Pancreas (tissue), 10 donors: ENCODE data around the gene CASP10. TPM values are rescaled to one million over a fixed set of nuclear protein-coding genes. Genes with fewer than 3 reads are reported as not detected.
A peak's percentile ranks its signal among the peaks of the same experiment; 100 is the strongest.
"Not testable (repeated sequence)": the region's sequence is repeated elsewhere in the genome, so short reads cannot be mapped to it uniquely, and the experiment has no call there.

Experiments used
- ATAC-seq, 4 donors: fragments of 200-7000 bp; cut with Tn5 transposase; one replicate each; pipeline versions ENCODE4 v1.8.0 to v1.9.1; 2020; ENCODE audit warnings: mild to moderate bottlenecking in 4 of 4, moderate library complexity in 4 of 4
- DNase-seq, 6 donors: peaks; one replicate each; pipeline ENCODE4 v3.0.0-alpha.2; 2020
- FAIRE-seq: peaks from 2 replicates; lab custom pipeline; 2012; peaks lifted over from hg19 to GRCh38; lab: Jason Lieb, UNC
- H3K27ac ChIP-seq, 4 donors: fragments of 200-600 bp; sonication (generic); 1 replicate in 3 of 4; 2 replicates in 1 of 4; pipeline versions ENCODE4 v1.5.0 to v1.8.0; 2020
- H3K27me3 ChIP-seq, 4 donors: fragments of 200-600 bp; one replicate each; pipeline ENCODE4 v1.8.0; 2021
- H3K36me3 ChIP-seq, 3 donors: fragments of 200-600 bp; sonication (generic) in 1 of 3; one replicate each; pipeline versions ENCODE4 v1.5.0 to v1.8.0; 2020 to 2021
- H3K4me1 ChIP-seq, 3 donors: fragments of 200-600 bp; one replicate each; pipeline ENCODE4 v1.8.0; 2021
- H3K4me3 ChIP-seq, 4 donors: fragments of 200-600 bp; sonication (generic) in 2 of 4; one replicate each; pipeline versions ENCODE4 v1.5.0 to v1.8.0; 2020 to 2021
- H3K9me3 ChIP-seq, 4 donors: fragments of 200-600 bp; one replicate each; pipeline ENCODE4 v1.8.0; 2021
- WGBS, 2 donors: extraction: QIAGEN DNeasy Blood & Tissue Kit; methylation state at CpG; one replicate each; pipeline ENCODE4 v1.1.7; 2013; 5-methylcytosine and 5-hydroxymethylcytosine counted together
- intact Hi-C, 3 donors: fragments of 100-400 bp; cut with DNase I; formaldehyde crosslinking; loops; one replicate each; pipeline versions ENCODE4 v1.11.1 to v1.14.2; 2022
- polyA plus RNA-seq, 2 donors: library from polyadenylated mRNA; stranded (reverse); fragments of 200-250 nt; gene quantifications; one replicate each; pipeline ENCODE4 v1.2.3, GENCODE V29; 2013
- total RNA-seq, 6 donors: library from RNA; stranded (reverse); fragmentation: NEBNext Ultra II Directional in 4 of 6; extraction: Animal tissue kit (Norgen Biotek cat#: 25700) in 4 of 6; gene quantifications; one replicate each; pipeline versions ENCODE4 v1.2.1 to v1.2.4, GENCODE V29; 2021 to 2023
- TF ChIP-seq, protein P1 (sequence below), 4 donors: fragments of 200-600 bp; sonication (generic) in 3 of 4; IDR thresholded peaks; one replicate each; pipeline versions ENCODE4 v1.5.0 to v1.8.0; 2021; ENCODE audit warnings: antibody characterized with exemption in 4 of 4
- donor health status: healthy with polysubstance abuse.
- donor health status: DM: no; HTN: no; CAD: no; lungs with moderate emphysema.
- donor health status: DM: no; HTN: no; CAD: no.
- donor health status: control.
- donor health status: control.
- donor health status: Bipolar disorder and iron deficiency.
- donor health status: DM: yes; HTN: yes; CAD: no.
- donor health status: DM: no; HTN: no; CAD: no.
- donor health status: DM: no; HTN: no; CAD: no.
- donor health status: DM: yes; HTN: yes; CAD: no.

Gene CASP10
- total and polyA plus RNA-seq, 8 donors, result 3.0 to 11.7 (median 5.1) TPM

DNA sequence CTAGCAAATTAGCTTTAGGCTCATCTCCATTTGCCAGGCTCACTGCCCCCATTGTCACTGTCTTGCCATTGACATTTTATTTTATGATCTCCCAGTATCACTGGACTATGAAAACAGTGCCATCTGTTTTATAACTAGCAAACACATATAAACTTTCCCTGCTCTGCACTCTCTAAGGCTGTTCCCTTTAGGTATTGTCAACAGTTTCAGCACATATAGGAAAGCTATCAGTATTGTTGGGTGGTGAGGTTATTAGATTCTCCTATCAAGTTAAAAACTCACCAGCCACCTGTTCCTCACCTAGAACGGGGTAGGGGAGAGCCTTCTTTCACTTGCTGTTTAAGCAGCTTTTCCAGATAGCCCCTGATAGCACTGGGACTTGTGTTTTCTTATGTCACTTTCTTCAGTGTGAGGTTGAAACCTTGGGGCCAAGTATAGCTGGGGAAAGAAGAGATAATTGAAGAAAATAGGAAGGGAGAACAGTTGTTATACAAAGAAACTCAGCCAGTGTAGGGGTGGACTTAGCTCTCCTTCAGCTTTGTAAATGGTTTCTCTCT is 34.4 kb upstream of the CASP10 start:
- FAIRE-seq, result no peak
- peaks cover 13 to 40% (median 15%) of the 10 kb centered on the region in 3 donors for H3K4me1 ChIP-seq
- no peak for DNase-seq

DNA sequence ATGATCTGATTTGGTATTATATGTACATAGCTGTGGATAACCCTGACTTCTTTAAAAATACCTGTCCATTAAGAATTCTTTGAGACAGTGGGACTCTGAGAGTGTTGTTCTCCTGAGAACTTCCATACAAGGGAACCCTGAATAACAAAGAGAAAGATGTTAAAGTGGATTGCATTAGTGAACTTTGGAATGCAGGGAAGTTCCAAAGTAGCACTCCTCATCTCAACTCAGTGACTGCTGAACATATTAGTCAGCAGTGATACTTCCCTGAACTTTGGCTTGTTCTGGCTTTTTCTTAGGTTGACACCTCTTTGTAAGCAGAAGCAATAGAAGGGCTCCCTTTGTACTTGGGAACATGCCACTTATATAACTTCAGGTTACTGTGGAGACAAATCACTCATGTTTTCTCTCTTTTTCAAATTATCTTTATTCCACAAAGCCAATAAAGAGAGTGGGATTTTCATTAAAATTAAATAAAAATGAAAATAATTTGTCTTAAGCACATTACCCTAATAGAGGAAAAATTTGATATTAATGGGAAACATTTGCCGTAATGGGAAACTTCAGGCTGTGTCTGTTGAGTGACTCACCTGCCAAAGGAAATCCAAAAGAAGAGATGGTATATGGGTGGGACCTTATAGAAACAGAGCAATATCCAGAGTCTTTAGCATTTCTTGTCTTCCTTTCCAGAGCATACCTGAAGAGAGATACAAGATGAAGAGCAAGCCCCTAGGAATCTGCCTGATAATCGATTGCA is 33.7 kb upstream of the CASP10 start:
- DNase-seq (no peak), ATAC-seq (peak in 3 of 4 donors; percentile 59 to 75 (median 73)), FAIRE-seq (peak; percentile 60)
- no peaks in the 10 kb centered on the region for H3K27me3 ChIP-seq
- intact Hi-C loops, result no loop called here
- WGBS, 2 donors, result 93 to 97% methylated on average over 2 of the region's 2 CpGs
- H3K27ac ChIP-seq, result peak overlapping the region in 2 of 4 donors; percentile 67 to 71
- H3K36me3 ChIP-seq, result peaks cover 0 to 33% (median 17%) of the 10 kb centered on the region in 3 donors
- TF ChIP-seq, protein P1, sequence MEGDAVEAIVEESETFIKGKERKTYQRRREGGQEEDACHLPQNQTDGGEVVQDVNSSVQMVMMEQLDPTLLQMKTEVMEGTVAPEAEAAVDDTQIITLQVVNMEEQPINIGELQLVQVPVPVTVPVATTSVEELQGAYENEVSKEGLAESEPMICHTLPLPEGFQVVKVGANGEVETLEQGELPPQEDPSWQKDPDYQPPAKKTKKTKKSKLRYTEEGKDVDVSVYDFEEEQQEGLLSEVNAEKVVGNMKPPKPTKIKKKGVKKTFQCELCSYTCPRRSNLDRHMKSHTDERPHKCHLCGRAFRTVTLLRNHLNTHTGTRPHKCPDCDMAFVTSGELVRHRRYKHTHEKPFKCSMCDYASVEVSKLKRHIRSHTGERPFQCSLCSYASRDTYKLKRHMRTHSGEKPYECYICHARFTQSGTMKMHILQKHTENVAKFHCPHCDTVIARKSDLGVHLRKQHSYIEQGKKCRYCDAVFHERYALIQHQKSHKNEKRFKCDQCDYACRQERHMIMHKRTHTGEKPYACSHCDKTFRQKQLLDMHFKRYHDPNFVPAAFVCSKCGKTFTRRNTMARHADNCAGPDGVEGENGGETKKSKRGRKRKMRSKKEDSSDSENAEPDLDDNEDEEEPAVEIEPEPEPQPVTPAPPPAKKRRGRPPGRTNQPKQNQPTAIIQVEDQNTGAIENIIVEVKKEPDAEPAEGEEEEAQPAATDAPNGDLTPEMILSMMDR (IDR thresholded peaks at IDR 0.05), result no peak
- no peak overlapping the region for H3K4me3 ChIP-seq
- peaks cover 9 to 35% (median 13%) of the 10 kb centered on the region in 3 donors for H3K4me1 ChIP-seq
- H3K9me3 ChIP-seq, result no peaks in the 10 kb centered on the region

More for the DNA sequence above, 34.4 kb upstream of the CASP10 start:
- Histone ChIP-seq H3K9me3 (no peaks in the 10 kb centered on the region), H3K27ac (peak overlapping the region in 2 of 4 donors; percentile 59 to 71), H3K36me3 (peaks cover 0 to 28% (median 12%) of the 10 kb centered on the region in 3 donors), H3K4me3 (no peak overlapping the region), H3K27me3 (no peaks in the 10 kb centered on the region)
- intact Hi-C loops, result no loop called here
- 53 to 61% methylated on average over 1 of the region's 1 CpG for WGBS, 2 donors
- ATAC-seq, result no peak
- TF ChIP-seq, protein P1 (IDR thresholded peaks at IDR 0.05), result no peak

DNA sequence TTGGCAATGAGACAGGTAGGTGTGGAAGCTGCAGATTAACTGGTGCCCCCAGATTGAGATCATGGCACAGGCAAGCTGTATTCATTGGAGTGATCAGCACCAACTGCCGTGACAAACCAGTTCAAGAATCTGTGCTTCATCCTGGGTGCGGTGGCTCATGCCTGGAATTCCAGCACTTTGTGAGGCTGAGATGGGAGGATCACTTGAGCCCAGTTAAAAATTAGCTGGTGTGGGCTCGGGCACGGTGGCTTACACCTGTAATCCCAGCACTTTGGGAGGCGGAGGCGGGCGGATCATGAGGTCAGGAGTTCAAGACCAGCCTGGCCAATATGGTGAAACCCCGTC is 33.1 kb upstream of the CASP10 start:
- H3K27me3 ChIP-seq, DNase-seq, FAIRE-seq, intact Hi-C loops, ATAC-seq, H3K9me3 ChIP-seq, H3K4me3 ChIP-seq: not testable (repeated sequence)
- peak overlapping the region in 2 of 4 donors; percentile 67 to 71 for H3K27ac ChIP-seq
- peaks cover 0 to 38% (median 23%) of the 10 kb centered on the region in 3 donors for H3K36me3 ChIP-seq
- H3K4me1 ChIP-seq, result peaks cover 4 to 29% (median 11%) of the 10 kb centered on the region in 3 donors
- WGBS, 2 donors, result 86 to 89% methylated on average over 8 of the region's 8 CpGs

DNA sequence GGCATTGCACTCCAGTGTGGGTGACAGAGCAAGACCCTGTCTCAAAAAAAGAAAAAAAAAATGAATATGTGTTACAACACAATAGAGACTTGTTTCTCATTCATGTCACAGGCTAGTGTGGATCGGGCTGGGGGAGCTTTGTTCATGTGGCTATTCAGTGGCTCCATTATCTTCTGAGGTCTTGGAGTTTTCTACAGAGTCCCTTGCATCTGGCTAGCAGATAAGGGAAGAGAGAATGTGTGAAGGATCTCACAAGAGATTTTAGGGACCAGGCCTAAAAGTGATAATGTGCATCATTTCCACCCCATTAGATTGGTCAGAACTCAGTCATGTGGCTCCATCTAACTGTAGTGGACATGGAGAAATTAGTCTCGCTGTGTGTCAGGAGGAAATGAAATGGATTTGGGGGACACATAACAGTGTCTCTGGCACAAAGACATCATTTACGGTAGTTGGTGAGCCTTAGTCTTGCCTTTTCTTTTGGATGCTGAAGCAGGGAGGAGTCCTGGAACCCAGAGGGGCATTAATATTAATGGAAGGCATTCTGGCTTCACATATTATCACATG is 32.4 kb upstream of the CASP10 start:
- Histone ChIP-seq H3K9me3 (no peaks in the 10 kb centered on the region), H3K27ac (peak overlapping the region in 2 of 4 donors; percentile 67 to 71), H3K36me3 (peaks cover 0 to 38% (median 23%) of the 10 kb centered on the region in 3 donors), H3K27me3 (no peaks in the 10 kb centered on the region), H3K4me1 (peaks cover 0 to 25% (median 4%) of the 10 kb centered on the region in 3 donors), H3K4me3 (no peak overlapping the region)
- FAIRE-seq (no peak), ATAC-seq (no peak), DNase-seq (no peak)
- intact Hi-C loops, result no loop called here
- TF ChIP-seq, protein P1 (IDR thresholded peaks at IDR 0.05), result no peak
- WGBS, 2 donors, result 94 to 96% methylated on average over 3 of the region's 3 CpGs

GRCh38 chr2:201151127-201151981 is 31.6 kb upstream of the CASP10 start:
- H3K27ac ChIP-seq, result peak overlapping the region in 3 of 4 donors; percentile 27 to 71 (median 67)
- ATAC-seq, result peak in 3 of 4 donors; percentile 48 to 70 (median 63)
- no peak for FAIRE-seq

More at GRCh38 chr2:201151127-201151981, 31.6 kb upstream of the CASP10 start:
- TF ChIP-seq, protein P1 (IDR thresholded peaks at IDR 0.05), result no peak
- no peaks in the 10 kb centered on the region for H3K9me3 ChIP-seq
- DNase-seq, result no peak
- H3K4me3 ChIP-seq, result no peak overlapping the region
- WGBS, 2 donors, result 76% methylated on average over 8 of the region's 8 CpGs
- intact Hi-C loops, result no loop called here
- H3K27me3 ChIP-seq, result no peaks in the 10 kb centered on the region
- peaks cover 0 to 25% (median 4%) of the 10 kb centered on the region in 3 donors for H3K4me1 ChIP-seq
- peaks cover 0 to 32% (median 23%) of the 10 kb centered on the region in 3 donors for H3K36me3 ChIP-seq
